ENCODE results near the gene TRIM56.
"Not testable (repeated sequence)": the region's sequence is repeated elsewhere in the genome, so short reads cannot be mapped to it uniquely, and the experiment has no call there.

DNA sequence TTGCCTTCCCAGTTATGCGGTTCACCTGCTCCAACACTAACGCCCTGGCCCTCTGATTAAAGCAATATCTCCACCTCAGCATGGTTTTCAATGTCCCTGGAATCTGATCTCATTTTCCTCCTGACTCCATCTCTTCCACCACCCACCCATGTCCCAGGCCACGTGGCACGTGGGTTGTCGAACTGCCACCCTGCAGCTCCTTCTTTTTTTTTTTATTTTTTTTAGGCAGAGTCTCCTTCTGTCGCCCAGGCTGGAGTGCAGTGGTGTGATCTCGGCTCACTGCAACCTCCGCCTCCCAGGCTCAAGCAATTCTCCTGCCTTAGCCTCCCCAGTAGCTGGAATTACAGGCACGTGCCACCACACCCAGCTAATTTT lies 21.1 kb upstream of the TRIM56 start:
- TF ChIP-seq, protein P1, sequence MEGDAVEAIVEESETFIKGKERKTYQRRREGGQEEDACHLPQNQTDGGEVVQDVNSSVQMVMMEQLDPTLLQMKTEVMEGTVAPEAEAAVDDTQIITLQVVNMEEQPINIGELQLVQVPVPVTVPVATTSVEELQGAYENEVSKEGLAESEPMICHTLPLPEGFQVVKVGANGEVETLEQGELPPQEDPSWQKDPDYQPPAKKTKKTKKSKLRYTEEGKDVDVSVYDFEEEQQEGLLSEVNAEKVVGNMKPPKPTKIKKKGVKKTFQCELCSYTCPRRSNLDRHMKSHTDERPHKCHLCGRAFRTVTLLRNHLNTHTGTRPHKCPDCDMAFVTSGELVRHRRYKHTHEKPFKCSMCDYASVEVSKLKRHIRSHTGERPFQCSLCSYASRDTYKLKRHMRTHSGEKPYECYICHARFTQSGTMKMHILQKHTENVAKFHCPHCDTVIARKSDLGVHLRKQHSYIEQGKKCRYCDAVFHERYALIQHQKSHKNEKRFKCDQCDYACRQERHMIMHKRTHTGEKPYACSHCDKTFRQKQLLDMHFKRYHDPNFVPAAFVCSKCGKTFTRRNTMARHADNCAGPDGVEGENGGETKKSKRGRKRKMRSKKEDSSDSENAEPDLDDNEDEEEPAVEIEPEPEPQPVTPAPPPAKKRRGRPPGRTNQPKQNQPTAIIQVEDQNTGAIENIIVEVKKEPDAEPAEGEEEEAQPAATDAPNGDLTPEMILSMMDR (IDR thresholded peaks at IDR 0.05) = not testable (repeated sequence)
- TF ChIP-seq POLR2A (IDR thresholded peaks at IDR 0.05) = not testable (repeated sequence)

All from adrenal gland (tissue), 5 donors.